NCI-H460 (cell line): ENCODE data around the gene RIMS1. TPM values are rescaled to one million over a fixed set of nuclear protein-coding genes. Genes with fewer than 3 reads are reported as not detected.

Experiments used
- DNase-seq: peaks from one replicate; pipeline ENCODE4 v3.0.0-alpha.2; 2016; ENCODE audit warnings: low read depth; ENCODE audit errors: extremely low read depth
- total RNA-seq: library from RNA; depleted of rRNA; stranded (reverse); fragments of >200 nt; shearing (Covaris generic); gene quantifications from 2 replicates; pipeline ENCODE4 v1.2.3, GENCODE V29; 2014

The RIMS1 gene
- total RNA-seq, 1 experiment from 2014 or later: 0.02 TPM

- no peak for DNase-seq
Measured at GRCh38 chr6:72081871-72082270, 195.5 kb downstream of the RIMS1 start.

GRCh38 chr6:72083976-72084375, 197.6 kb downstream of the RIMS1 start:
- no peak for DNase-seq

- DNase-seq: peak; percentile 13
Measured at GRCh38 chr6:72084992-72085569, 198.7 kb downstream of the RIMS1 start.

GRCh38 chr6:72094506-72094905, 208.2 kb downstream of the RIMS1 start:
- DNase-seq: no peak

GRCh38 chr6:72102561-72102960, 216.2 kb downstream of the RIMS1 start:
- DNase-seq: no peak

GRCh38 chr6:72111611-72112010, 225.3 kb downstream of the RIMS1 start:
- no peak for DNase-seq

- DNase-seq: no peak
Measured at GRCh38 chr6:72130327-72130726, 244.0 kb downstream of the RIMS1 start.

GRCh38 chr6:72132427-72132826, 246.1 kb downstream of the RIMS1 start:
- DNase-seq: no peak

- no peak for DNase-seq
Measured at GRCh38 chr6:72132851-72133250, 246.5 kb downstream of the RIMS1 start.

GRCh38 chr6:72133324-72133723, 247.0 kb downstream of the RIMS1 start:
- DNase-seq: no peak

- no peak for DNase-seq
Measured at GRCh38 chr6:72140795-72141194, 254.4 kb downstream of the RIMS1 start.

GRCh38 chr6:72149715-72150114, 263.4 kb downstream of the RIMS1 start:
- DNase-seq: no peak

- no peak for DNase-seq
Measured at GRCh38 chr6:72151742-72152141, 265.4 kb downstream of the RIMS1 start.

GRCh38 chr6:72175916-72176315, 289.6 kb downstream of the RIMS1 start:
- no peak for DNase-seq

GRCh38 chr6:72182337-72183246, 296.2 kb downstream of the RIMS1 start:
- DNase-seq: no peak

GRCh38 chr6:72203983-72204382, 317.6 kb downstream of the RIMS1 start:
- no peak for DNase-seq

- DNase-seq: no peak
Measured at GRCh38 chr6:72205500-72205899, 319.1 kb downstream of the RIMS1 start.

GRCh38 chr6:72206606-72207005, 320.3 kb downstream of the RIMS1 start:
- DNase-seq: no peak

GRCh38 chr6:72212686-72213085, 326.3 kb downstream of the RIMS1 start:
- DNase-seq: no peak

- no peak for DNase-seq
Measured at GRCh38 chr6:72213654-72214053, 327.3 kb downstream of the RIMS1 start.

GRCh38 chr6:72216222-72217068, 330.1 kb downstream of the RIMS1 start:
- no peak for DNase-seq
